Measurements from ENCODE around the gene PIEZO2. TPM values are rescaled to one million over a fixed set of nuclear protein-coding genes. Genes with fewer than 3 reads are reported as not detected.

Gene PIEZO2
- polyA plus RNA-seq, 1 donor from 2014 or later: 0.30 TPM

- Histone ChIP-seq H3K4me2 (ENCODE audit: low read length) (no peak overlapping the region), H3K9ac (ENCODE audit: low read length) (no peak overlapping the region), H4K20me1 (ENCODE audit: insufficient read depth) (no peaks in the 10 kb centered on the region), H3K27me3 (ENCODE audit: insufficient read depth, low read depth, low read length) (no peaks in the 10 kb centered on the region), H3K36me3 (ENCODE audit: insufficient read depth, low read length) (no peaks in the 10 kb centered on the region), H3K9me3 (ENCODE audit: low read length) (no peaks in the 10 kb centered on the region), H3K27ac (ENCODE audit: low read length) (no peak overlapping the region), H2AFZ (ENCODE audit: low read depth, low read length) (no peak overlapping the region), H3K79me2 (replicated peaks; ENCODE audit: insufficient read depth, low read length) (no peaks in the 10 kb centered on the region), H3K4me3 (ENCODE audit: low read length) (no peak overlapping the region), H3K9me2 (ENCODE audit: insufficient read depth, low read length) (no peaks in the 10 kb centered on the region), H3F3A (ENCODE audit: insufficient read depth, low read length, poor library complexity, severe bottlenecking) (no peaks in the 10 kb centered on the region)
- TF ChIP-seq EP300 (conservative IDR thresholded peaks at IDR 0.05; ENCODE audit: poor library complexity, severe bottlenecking): no peak
- TF ChIP-seq MXI1 (conservative IDR thresholded peaks at IDR 0.05; ENCODE audit: poor library complexity, severe bottlenecking): no peak
Measured at GRCh38 chr18:10901329-10901728, 248.0 kb downstream of the PIEZO2 start.

GRCh38 chr18:10900435-10900834, 248.9 kb downstream of the PIEZO2 start:
- Histone ChIP-seq H3K4me2 (ENCODE audit: low read length) (no peak overlapping the region), H4K20me1 (ENCODE audit: insufficient read depth) (no peaks in the 10 kb centered on the region), H3K4me3 (ENCODE audit: low read length) (no peak overlapping the region), H3K9me2 (ENCODE audit: insufficient read depth, low read length) (no peaks in the 10 kb centered on the region), H3K9me3 (ENCODE audit: low read length) (no peaks in the 10 kb centered on the region), H3F3A (ENCODE audit: insufficient read depth, low read length, poor library complexity, severe bottlenecking) (no peaks in the 10 kb centered on the region), H3K36me3 (ENCODE audit: insufficient read depth, low read length) (no peaks in the 10 kb centered on the region), H3K27me3 (ENCODE audit: insufficient read depth, low read depth, low read length) (no peaks in the 10 kb centered on the region), H3K79me2 (replicated peaks; ENCODE audit: insufficient read depth, low read length) (no peaks in the 10 kb centered on the region), H3K9ac (ENCODE audit: low read length) (no peak overlapping the region), H3K27ac (ENCODE audit: low read length) (no peak overlapping the region), H2AFZ (ENCODE audit: low read depth, low read length) (no peak overlapping the region)
- no peak for TF ChIP-seq TAF1 (IDR thresholded peaks at IDR 0.05; ENCODE audit: low read depth)
- TF ChIP-seq CTCF (IDR thresholded peaks at IDR 0.05; ENCODE audit: poor library complexity, severe bottlenecking): no peak
- TF ChIP-seq RAD21 (conservative IDR thresholded peaks at IDR 0.05): no peak
- TF ChIP-seq SMC3 (conservative IDR thresholded peaks at IDR 0.05; ENCODE audit: poor library complexity): no peak
- TF ChIP-seq MXI1 (conservative IDR thresholded peaks at IDR 0.05; ENCODE audit: poor library complexity, severe bottlenecking): no peak
- TF ChIP-seq POLR2AphosphoS5 (IDR thresholded peaks at IDR 0.05): no peak
- no peak for TF ChIP-seq EP300 (conservative IDR thresholded peaks at IDR 0.05; ENCODE audit: poor library complexity, severe bottlenecking)
- TF ChIP-seq EZH2 (IDR thresholded peaks at IDR 0.05; ENCODE audit: borderline replicate concordance, insufficient read depth, low read length, poor library complexity, severe bottlenecking): no peak
- TF ChIP-seq REST (IDR thresholded peaks at IDR 0.05; ENCODE audit: borderline replicate concordance): no peak

- Histone ChIP-seq H3F3A (ENCODE audit: insufficient read depth, low read length, poor library complexity, severe bottlenecking) (no peaks in the 10 kb centered on the region), H3K79me2 (replicated peaks; ENCODE audit: insufficient read depth, low read length) (no peaks in the 10 kb centered on the region), H4K20me1 (ENCODE audit: insufficient read depth) (no peaks in the 10 kb centered on the region), H3K4me3 (ENCODE audit: low read length) (no peak overlapping the region), H3K9me2 (ENCODE audit: insufficient read depth, low read length) (no peaks in the 10 kb centered on the region), H3K9ac (ENCODE audit: low read length) (no peak overlapping the region), H3K4me2 (ENCODE audit: low read length) (no peak overlapping the region), H3K27ac (ENCODE audit: low read length) (no peak overlapping the region), H3K36me3 (ENCODE audit: insufficient read depth, low read length) (no peaks in the 10 kb centered on the region), H3K27me3 (ENCODE audit: insufficient read depth, low read depth, low read length) (no peaks in the 10 kb centered on the region), H2AFZ (ENCODE audit: low read depth, low read length) (no peak overlapping the region), H3K9me3 (ENCODE audit: low read length) (no peaks in the 10 kb centered on the region)
- no peak for TF ChIP-seq MXI1 (conservative IDR thresholded peaks at IDR 0.05; ENCODE audit: poor library complexity, severe bottlenecking)
- TF ChIP-seq SMC3 (conservative IDR thresholded peaks at IDR 0.05; ENCODE audit: poor library complexity): no peak
- TF ChIP-seq REST (IDR thresholded peaks at IDR 0.05; ENCODE audit: borderline replicate concordance): no peak
- no peak for TF ChIP-seq EP300 (conservative IDR thresholded peaks at IDR 0.05; ENCODE audit: poor library complexity, severe bottlenecking)
- TF ChIP-seq TAF1 (IDR thresholded peaks at IDR 0.05; ENCODE audit: low read depth): no peak
- no peak for TF ChIP-seq CTCF (IDR thresholded peaks at IDR 0.05; ENCODE audit: poor library complexity, severe bottlenecking)
- no peak for TF ChIP-seq RAD21 (conservative IDR thresholded peaks at IDR 0.05)
- TF ChIP-seq EZH2 (IDR thresholded peaks at IDR 0.05; ENCODE audit: borderline replicate concordance, insufficient read depth, low read length, poor library complexity, severe bottlenecking): no peak
- no peak for TF ChIP-seq POLR2AphosphoS5 (IDR thresholded peaks at IDR 0.05)
Measured at GRCh38 chr18:10899481-10899880, 249.9 kb downstream of the PIEZO2 start.
